ENCODE data around the gene NOS1.
A peak's percentile ranks its signal among the peaks of the same experiment; 100 is the strongest.
"Not testable (repeated sequence)": the region's sequence is repeated elsewhere in the genome, so short reads cannot be mapped to it uniquely, and the experiment has no call there.

The NOS1 gene

DNA sequence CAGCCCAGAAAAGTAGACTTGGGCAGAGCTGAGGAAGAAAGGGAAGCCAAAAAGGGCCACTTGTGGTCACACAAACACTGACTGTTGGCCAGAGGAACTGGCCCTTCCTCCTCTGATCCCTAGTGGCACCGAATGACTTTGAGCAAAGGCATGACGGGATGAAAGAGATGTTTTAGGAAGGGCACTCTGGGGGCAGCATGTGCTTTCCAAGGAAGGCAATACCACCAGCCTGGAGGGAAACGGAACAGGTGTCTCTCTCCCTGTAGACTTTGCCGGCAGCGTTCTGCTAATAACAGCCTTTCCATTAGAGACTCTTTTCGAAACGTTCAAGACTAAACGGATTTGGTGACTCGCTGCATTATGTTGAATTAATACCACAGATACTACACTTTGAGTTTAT lies 158.9 kb downstream of the NOS1 start:
- peak; percentile 9 to 22 for DNase-seq

GRCh38 chr12:117202033-117202432 lies 159.4 kb downstream of the NOS1 start:
- DNase-seq = no peak

GRCh38 chr12:117199956-117200744 lies 161.3 kb downstream of the NOS1 start:
- not testable (repeated sequence) for DNase-seq

GRCh38 chr12:117196334-117196733 lies 165.1 kb downstream of the NOS1 start:
- not testable (repeated sequence) for DNase-seq

DNA sequence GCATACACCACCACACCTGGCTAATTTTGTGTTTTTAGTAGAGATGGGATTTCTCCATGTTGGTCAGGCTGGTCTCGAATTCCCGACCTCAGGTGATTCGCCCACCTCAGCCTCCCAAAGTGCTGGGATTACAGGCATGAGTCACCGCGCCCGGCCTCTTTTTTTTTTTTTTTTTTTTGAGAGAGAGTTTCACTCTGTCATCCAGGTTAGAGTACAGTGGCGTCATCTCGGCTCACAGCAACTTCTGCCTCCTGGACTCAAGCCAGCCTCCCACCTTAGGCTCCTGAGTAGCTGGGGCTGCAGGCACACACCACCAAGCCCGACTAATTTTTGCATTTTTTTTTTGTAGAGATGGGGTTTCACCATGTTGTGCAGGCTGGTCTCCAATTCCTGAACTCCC lies 166.4 kb downstream of the NOS1 start:
- DNase-seq = not testable (repeated sequence)

GRCh38 chr12:117193903-117194302 lies 167.5 kb downstream of the NOS1 start:
- DNase-seq = no peak

- DNase-seq = not testable (repeated sequence)
Measured at GRCh38 chr12:117192581-117192980, 168.8 kb downstream of the NOS1 start.

GRCh38 chr12:117192057-117192456 lies 169.4 kb downstream of the NOS1 start:
- no peak for DNase-seq

- peak; percentile 81 to 86 for DNase-seq
Measured at GRCh38 chr12:117190210-117190781, 171.1 kb downstream of the NOS1 start, which contains the start of gene FBXO21. Gene FBXO21 (minus strand): TSS chr12:117190470. CDS start chr12:117190456, 14 bp downstream.

DNA sequence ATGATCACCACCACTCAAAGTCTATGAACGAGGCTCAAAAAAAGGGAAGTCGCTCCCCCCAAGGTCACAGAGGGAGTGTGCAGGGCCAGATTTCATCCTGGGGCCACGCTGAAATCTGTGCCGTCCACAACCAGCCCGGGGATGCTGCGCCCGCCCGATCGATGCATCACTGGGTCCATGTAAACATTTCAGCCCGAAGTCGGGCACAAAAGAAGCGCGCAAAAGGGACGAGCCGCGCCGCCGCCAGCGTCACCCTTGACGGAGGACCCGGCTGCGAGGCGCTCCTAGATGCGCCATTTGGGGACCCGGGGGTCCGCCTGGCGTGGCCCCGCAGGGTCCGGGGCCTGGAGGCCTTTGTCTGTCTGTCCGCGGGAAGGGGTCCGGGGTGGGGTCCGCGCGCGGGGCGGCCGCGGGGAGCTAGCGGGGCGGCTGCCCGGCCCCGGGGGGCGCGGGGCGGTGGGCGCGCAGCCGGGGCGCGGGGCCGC lies 171.7 kb downstream of the NOS1 start:
- peak; percentile 8 to 18 for DNase-seq

- no peak for DNase-seq
Measured at GRCh38 chr12:117188961-117189724, 172.3 kb downstream of the NOS1 start.

DNA sequence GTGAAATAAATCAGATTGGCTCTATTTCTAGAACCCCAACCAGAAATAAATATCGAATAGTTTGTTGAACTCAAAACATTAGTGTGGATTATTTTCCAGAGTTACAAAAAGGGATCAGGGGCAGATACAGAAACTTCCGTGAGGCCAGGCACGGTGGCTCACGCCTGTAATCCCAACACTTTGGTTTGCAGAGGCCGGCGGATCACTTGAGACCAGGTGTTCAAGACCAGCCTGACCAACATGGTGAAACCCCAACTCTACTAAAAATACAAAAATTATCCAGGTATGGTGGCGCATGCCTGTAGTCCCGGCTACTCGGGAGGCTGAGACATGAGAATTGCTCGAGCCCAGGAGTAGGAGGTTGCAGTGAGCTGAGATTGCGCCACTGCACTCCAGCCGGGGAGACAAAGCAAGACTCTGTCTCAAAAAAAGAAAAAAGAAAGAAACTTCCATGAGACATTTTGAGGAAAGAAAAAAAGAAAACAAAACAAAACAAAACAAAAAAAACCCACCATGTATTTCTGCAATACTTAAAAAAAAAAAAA lies 173.2 kb downstream of the NOS1 start:
- DNase-seq = no peak

GRCh38 chr12:117187421-117187820 lies 174.0 kb downstream of the NOS1 start:
- DNase-seq = no peak

DNA sequence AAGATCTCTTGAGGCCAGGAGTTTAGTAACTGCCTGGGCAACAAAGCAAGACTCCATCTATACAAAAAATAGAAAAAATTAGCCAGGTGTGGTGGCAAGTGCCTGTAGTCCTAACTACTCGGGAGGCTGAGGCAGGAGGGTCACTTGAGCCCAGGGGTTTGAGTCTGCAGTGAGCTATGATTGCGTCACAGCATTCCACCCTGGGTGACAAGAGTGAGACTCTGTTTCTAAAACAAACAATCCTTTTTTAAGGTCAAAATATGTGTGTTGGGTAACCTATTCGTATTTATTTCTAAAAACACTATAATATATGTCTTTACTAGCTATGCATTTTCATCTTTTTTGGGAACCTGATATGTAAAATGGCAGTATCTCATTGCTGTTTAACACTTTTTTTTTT lies 178.6 kb downstream of the NOS1 start:
- DNase-seq = no peak

- not testable (repeated sequence) for DNase-seq
Measured at GRCh38 chr12:117181468-117181843, 180.0 kb downstream of the NOS1 start.

GRCh38 chr12:117180758-117181467 lies 180.5 kb downstream of the NOS1 start:
- DNase-seq = no peak

DNA sequence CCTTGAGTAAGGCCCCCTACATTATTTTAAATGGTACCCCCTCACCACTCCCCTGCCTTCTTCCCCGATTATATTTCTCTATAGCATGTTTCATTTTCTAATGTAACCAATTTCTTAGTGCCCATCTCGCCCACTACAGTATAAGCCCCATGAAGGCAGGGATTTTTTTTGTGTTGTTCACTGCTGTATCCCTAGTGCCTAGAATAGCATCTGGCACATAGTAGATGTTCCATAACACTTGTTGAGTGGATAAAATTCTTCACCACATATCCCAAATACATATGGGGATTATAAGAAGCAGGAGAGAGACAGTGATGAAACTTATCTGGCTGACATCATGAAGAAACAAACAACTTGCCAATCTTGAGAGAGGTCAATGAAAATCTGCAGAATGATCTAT lies 182.7 kb downstream of the NOS1 start:
- DNase-seq = no peak

- no peak for DNase-seq
Measured at GRCh38 chr12:117178301-117178700, 183.1 kb downstream of the NOS1 start.

GRCh38 chr12:117172168-117172567 lies 189.3 kb downstream of the NOS1 start:
- no peak for DNase-seq

GRCh38 chr12:117171499-117172162 lies 189.8 kb downstream of the NOS1 start:
- DNase-seq = no peak

GRCh38 chr12:117169548-117169947 lies 191.9 kb downstream of the NOS1 start:
- DNase-seq = no peak

DNA sequence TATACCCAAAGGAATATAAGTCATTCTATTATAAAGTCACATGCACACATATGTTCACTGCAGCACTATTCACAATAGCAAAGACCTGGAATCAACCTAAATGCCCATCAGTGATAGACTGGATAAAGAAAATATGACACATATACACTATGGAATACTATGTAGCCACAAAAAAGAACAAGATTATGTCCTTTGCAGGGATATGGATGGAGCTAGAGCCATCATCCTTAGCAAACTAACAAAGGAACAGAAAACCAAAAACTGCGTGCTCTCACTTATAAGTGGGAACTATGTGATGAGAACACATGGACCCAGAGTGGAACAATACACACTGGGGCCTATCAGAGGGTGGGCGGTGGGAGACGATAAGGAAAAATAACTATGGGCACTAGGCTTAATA lies 192.4 kb downstream of the NOS1 start:
- DNase-seq = no peak
